B cell (primary cell): ENCODE data around the gene OLFM2.

Experiments used
- EZH2 ChIP-seq: IDR thresholded peaks from 2 replicates; pipeline ENCODE4 v1.6.1; 2012; ENCODE audit warnings: borderline replicate concordance, low read depth, mild to moderate bottlenecking, moderate library complexity, low read length; ENCODE audit not compliant: insufficient read depth, poor library complexity, severe bottlenecking
- TF ChIP-seq, protein P1 (sequence below): fragments of 200-600 bp; IDR thresholded peaks from one replicate; pipeline ENCODE4 v1.8.0; 2022; ENCODE audit warnings: antibody characterized with exemption, mild to moderate bottlenecking

DNA sequence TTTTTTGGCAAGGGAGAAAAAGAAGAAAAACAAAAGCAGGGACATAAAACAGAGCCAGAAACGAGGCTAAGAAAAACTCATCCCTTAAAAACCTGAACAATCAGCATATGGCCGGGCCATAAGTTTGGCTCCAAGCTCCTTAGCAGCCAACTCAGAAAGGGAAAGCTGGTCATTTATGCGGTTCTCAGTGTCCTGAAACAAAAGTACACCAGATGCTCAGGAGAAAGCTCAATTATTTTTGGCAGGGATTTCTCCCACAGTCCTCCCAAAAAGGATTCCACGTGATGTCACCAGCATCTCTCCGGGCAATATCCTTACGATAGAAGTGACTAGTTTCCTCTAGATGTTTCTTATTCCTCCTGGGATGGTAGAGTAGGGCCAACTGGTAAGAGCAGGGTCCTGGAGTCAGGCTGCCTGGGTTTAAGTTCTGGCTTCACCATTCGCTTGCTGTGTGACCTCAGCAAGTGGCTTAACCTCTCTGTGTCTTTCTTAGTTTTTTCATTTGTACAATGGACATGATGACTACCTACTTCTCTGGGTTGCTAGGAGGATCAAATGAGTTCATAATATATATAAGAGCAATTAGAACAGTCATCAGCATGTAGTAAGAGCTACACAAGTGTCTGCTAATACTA is 67.2 kb downstream of the OLFM2 start:
- no peak for TF ChIP-seq EZH2
- TF ChIP-seq, protein P1, sequence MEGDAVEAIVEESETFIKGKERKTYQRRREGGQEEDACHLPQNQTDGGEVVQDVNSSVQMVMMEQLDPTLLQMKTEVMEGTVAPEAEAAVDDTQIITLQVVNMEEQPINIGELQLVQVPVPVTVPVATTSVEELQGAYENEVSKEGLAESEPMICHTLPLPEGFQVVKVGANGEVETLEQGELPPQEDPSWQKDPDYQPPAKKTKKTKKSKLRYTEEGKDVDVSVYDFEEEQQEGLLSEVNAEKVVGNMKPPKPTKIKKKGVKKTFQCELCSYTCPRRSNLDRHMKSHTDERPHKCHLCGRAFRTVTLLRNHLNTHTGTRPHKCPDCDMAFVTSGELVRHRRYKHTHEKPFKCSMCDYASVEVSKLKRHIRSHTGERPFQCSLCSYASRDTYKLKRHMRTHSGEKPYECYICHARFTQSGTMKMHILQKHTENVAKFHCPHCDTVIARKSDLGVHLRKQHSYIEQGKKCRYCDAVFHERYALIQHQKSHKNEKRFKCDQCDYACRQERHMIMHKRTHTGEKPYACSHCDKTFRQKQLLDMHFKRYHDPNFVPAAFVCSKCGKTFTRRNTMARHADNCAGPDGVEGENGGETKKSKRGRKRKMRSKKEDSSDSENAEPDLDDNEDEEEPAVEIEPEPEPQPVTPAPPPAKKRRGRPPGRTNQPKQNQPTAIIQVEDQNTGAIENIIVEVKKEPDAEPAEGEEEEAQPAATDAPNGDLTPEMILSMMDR, result no peak
